SU-DHL-6 (cell line): ENCODE measurements around the gene GJA10.

ENCODE experiments used
- H2AFZ ChIP-seq: fragments of 200-600 bp; sonication (generic); 2 replicates; pipeline ENCODE4 v1.6.1; 2014; ENCODE audit warnings: low read depth, mild to moderate bottlenecking, moderate library complexity, mixed read lengths, antibody characterized with exemption, low read length; ENCODE audit not compliant: severe bottlenecking
- H3F3A ChIP-seq: fragments of 200-600 bp; shearing (Covaris generic); 2 replicates; pipeline ENCODE4 v1.6.0; 2016; ENCODE audit warnings: antibody characterized with exemption, mild to moderate bottlenecking; ENCODE audit not compliant: insufficient read depth
- H3K27ac ChIP-seq: fragments of 200-600 bp; sonication (generic); 2 replicates; pipeline ENCODE4 v1.5.1; 2016; ENCODE audit warnings: low read depth, mild to moderate bottlenecking, low read length, moderate library complexity, mixed read lengths
- H3K27me3 ChIP-seq: fragments of 200-600 bp; sonication (generic), shearing (Covaris generic); 2 replicates; pipeline ENCODE4 v1.6.0; 2014; ENCODE audit warnings: mild to moderate bottlenecking, low read length
- H3K36me3 ChIP-seq: fragments of 200-600 bp; sonication (generic); 2 replicates; pipeline ENCODE4 v1.6.1; 2014; ENCODE audit warnings: mild to moderate bottlenecking, low read length, mixed read lengths
- H3K4me2 ChIP-seq: fragments of 300-600, 200-600 bp; shearing (Covaris generic), sonication (generic); 2 replicates; pipeline ENCODE4 v1.6.0; 2014; ENCODE audit warnings: low read length, low read depth, mild to moderate bottlenecking; ENCODE audit not compliant: poor library complexity, severe bottlenecking
- H3K4me3 ChIP-seq: fragments of 200-600 bp; sonication (generic); 2 replicates; pipeline ENCODE4 v1.5.1; 2014; ENCODE audit warnings: antibody characterized with exemption, low read length, mild to moderate bottlenecking, mixed read lengths; ENCODE audit not compliant: insufficient read depth, poor library complexity, severe bottlenecking
- H3K79me2 ChIP-seq: fragments of 200-600 bp; sonication (generic); 2 replicates; pipeline ENCODE4 v1.6.1; 2014; ENCODE audit warnings: mild to moderate bottlenecking, low read length, moderate library complexity; ENCODE audit not compliant: insufficient read depth
- H3K9ac ChIP-seq: fragments of 200-600 bp; sonication (generic); 2 replicates; pipeline ENCODE4 v1.7.0; 2014; ENCODE audit warnings: mild to moderate bottlenecking, low read length
- H3K9me2 ChIP-seq: fragments of 200-600 bp; sonication (generic); replicated peaks from 2 replicates; pipeline ENCODE4 v1.6.1; 2014; ENCODE audit warnings: low read length; ENCODE audit not compliant: insufficient read depth
- H3K9me3 ChIP-seq: fragments of 200-600 bp; sonication (generic); 2 replicates; pipeline ENCODE4 v1.6.1; 2014; ENCODE audit warnings: low read length, mixed read lengths; ENCODE audit not compliant: insufficient read depth
- H4K20me1 ChIP-seq: fragments of 200-600 bp; sonication (generic); 2 replicates; pipeline ENCODE4 v1.6.1; 2014; ENCODE audit warnings: low read depth, mild to moderate bottlenecking, antibody characterized with exemption, low read length, moderate library complexity, mixed read lengths
- CTCF ChIP-seq: fragments of 200-600 bp; sonication (generic); IDR thresholded peaks from one replicate; pipeline ENCODE4 v1.5.1; 2017; ENCODE audit warnings: antibody characterized with exemption, mild to moderate bottlenecking, low read length, moderate library complexity; ENCODE audit not compliant: insufficient read depth, poor library complexity, severe bottlenecking
- EZH2phosphoT487 ChIP-seq: fragments of 200-600 bp; sonication (generic), shearing (Covaris generic); conservative IDR thresholded peaks from 2 replicates; pipeline ENCODE4 v1.6.1; 2018; ENCODE audit warnings: mild to moderate bottlenecking, antibody characterized with exemption, low read length, moderate library complexity, mixed read lengths

GJA10 gene

GRCh38 chr6:89917801-89918366, 23.6 kb downstream of the GJA10 start:
- H4K20me1 ChIP-seq: no peaks in the 10 kb centered on the region
- no peak overlapping the region for H3K27ac ChIP-seq
- no peak overlapping the region for H2AFZ ChIP-seq
- H3K9me2 ChIP-seq: no peaks in the 10 kb centered on the region
- no peaks in the 10 kb centered on the region for H3K79me2 ChIP-seq
- no peak overlapping the region for H3K4me3 ChIP-seq
- H3K36me3 ChIP-seq: no peaks in the 10 kb centered on the region
- no peak overlapping the region for H3K9ac ChIP-seq
- H3K4me2 ChIP-seq: no peak overlapping the region
- TF ChIP-seq CTCF: no peak
- no peak for TF ChIP-seq EZH2phosphoT487
- no peaks in the 10 kb centered on the region for H3F3A ChIP-seq
- no peaks in the 10 kb centered on the region for H3K27me3 ChIP-seq
- no peaks in the 10 kb centered on the region for H3K9me3 ChIP-seq

GRCh38 chr6:89921197-89921596, 26.9 kb downstream of the GJA10 start:
- Histone ChIP-seq H3K36me3 (no peaks in the 10 kb centered on the region), H4K20me1 (no peaks in the 10 kb centered on the region), H3K9ac (no peak overlapping the region), H3K9me3 (no peaks in the 10 kb centered on the region), H3K27ac (no peak overlapping the region), H2AFZ (no peak overlapping the region), H3K9me2 (no peaks in the 10 kb centered on the region), H3F3A (no peaks in the 10 kb centered on the region), H3K4me3 (no peak overlapping the region), H3K4me2 (no peak overlapping the region), H3K27me3 (no peaks in the 10 kb centered on the region), H3K79me2 (no peaks in the 10 kb centered on the region)
- TF ChIP-seq EZH2phosphoT487 (no peak), CTCF (no peak)

GRCh38 chr6:89921691-89922090, 27.4 kb downstream of the GJA10 start:
- Histone ChIP-seq H3K79me2 (no peaks in the 10 kb centered on the region), H2AFZ (no peak overlapping the region), H4K20me1 (no peaks in the 10 kb centered on the region), H3K36me3 (no peaks in the 10 kb centered on the region), H3K27ac (no peak overlapping the region), H3K4me3 (no peak overlapping the region), H3K9me2 (no peaks in the 10 kb centered on the region), H3K9me3 (no peaks in the 10 kb centered on the region), H3K9ac (no peak overlapping the region), H3K4me2 (no peak overlapping the region), H3K27me3 (no peaks in the 10 kb centered on the region), H3F3A (no peaks in the 10 kb centered on the region)
- TF ChIP-seq CTCF (no peak), EZH2phosphoT487 (no peak)
